Spleen (tissue), 7 donors: ENCODE measurements around the gene HINT3.

ENCODE experiments used
- POLR2A ChIP-seq, 3 donors: fragments of 450-650 bp; IDR thresholded peaks; one replicate each; pipeline ENCODE4 v1.5.1; 2017; ENCODE audit warnings: antibody characterized with exemption in 3 of 3, mild to moderate bottlenecking in 1 of 3
- TF ChIP-seq, protein P1 (sequence below), 11 experiments: fragments of 200-600 bp in 7 of 11; fragments of 450-650 bp in 4 of 11; sonication (generic) in 4 of 11; IDR thresholded peaks in 8 of 11; conservative IDR thresholded peaks in 3 of 11; 1 replicate in 7 of 11; 2 replicates in 4 of 11; pipeline versions ENCODE4 v1.4.0 to v1.8.0; 2016 to 2021; ENCODE audit warnings: antibody characterized with exemption in 11 of 11, inconsistent platforms in 4 of 11, mild to moderate bottlenecking in 1 of 11
- donor health status: DM: no; HTN: no; CAD: no; lungs with moderate emphysema.
- donor health status: DM: no; HTN: no; CAD: no.
- donor health status: DM: no; HTN: no; CAD: no.

GRCh38 chr6:125995972-125996580 lies 39.5 kb downstream of the HINT3 start:
- TF ChIP-seq, protein P1, sequence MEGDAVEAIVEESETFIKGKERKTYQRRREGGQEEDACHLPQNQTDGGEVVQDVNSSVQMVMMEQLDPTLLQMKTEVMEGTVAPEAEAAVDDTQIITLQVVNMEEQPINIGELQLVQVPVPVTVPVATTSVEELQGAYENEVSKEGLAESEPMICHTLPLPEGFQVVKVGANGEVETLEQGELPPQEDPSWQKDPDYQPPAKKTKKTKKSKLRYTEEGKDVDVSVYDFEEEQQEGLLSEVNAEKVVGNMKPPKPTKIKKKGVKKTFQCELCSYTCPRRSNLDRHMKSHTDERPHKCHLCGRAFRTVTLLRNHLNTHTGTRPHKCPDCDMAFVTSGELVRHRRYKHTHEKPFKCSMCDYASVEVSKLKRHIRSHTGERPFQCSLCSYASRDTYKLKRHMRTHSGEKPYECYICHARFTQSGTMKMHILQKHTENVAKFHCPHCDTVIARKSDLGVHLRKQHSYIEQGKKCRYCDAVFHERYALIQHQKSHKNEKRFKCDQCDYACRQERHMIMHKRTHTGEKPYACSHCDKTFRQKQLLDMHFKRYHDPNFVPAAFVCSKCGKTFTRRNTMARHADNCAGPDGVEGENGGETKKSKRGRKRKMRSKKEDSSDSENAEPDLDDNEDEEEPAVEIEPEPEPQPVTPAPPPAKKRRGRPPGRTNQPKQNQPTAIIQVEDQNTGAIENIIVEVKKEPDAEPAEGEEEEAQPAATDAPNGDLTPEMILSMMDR (IDR thresholded peaks at IDR 0.05 in 8 of 11, conservative IDR thresholded peaks at IDR 0.05 in 3 of 11), result peak; percentile 60 to 94 (median 92)
- no peak for TF ChIP-seq POLR2A (IDR thresholded peaks at IDR 0.05)
